HFFc6 (cell line): ENCODE measurements around the gene CCDC183. TPM values are rescaled to one million over a fixed set of nuclear protein-coding genes. Genes with fewer than 3 reads are reported as not detected.

ENCODE experiments used
- DNase-seq: peaks from one replicate; pipeline ENCODE4 v3.0.0-alpha.2; 2018
- H3K27ac Mint-ChIP-seq: 2 replicates; pipeline ENCODE4 v1.8.0; 2020; ENCODE audit warnings: mild to moderate bottlenecking, mixed read lengths
- H3K27me3 Mint-ChIP-seq: 2 replicates; pipeline ENCODE4 v1.8.0; 2021; ENCODE audit warnings: mild to moderate bottlenecking, moderate library complexity, mixed read lengths; ENCODE audit not compliant: insufficient read depth
- H3K36me3 Mint-ChIP-seq: 2 replicates; pipeline ENCODE4 v1.8.0; 2021; ENCODE audit warnings: low read depth, mixed read lengths
- H3K4me1 Mint-ChIP-seq: 2 replicates; pipeline ENCODE4 v1.8.0; 2020; ENCODE audit warnings: low read depth, mixed read lengths
- H3K4me3 Mint-ChIP-seq: 2 replicates; pipeline ENCODE4 v1.8.0; 2020; ENCODE audit warnings: mild to moderate bottlenecking, moderate library complexity, mixed read lengths
- H3K9me3 Mint-ChIP-seq: 2 replicates; pipeline ENCODE4 v1.8.0; 2020; ENCODE audit warnings: mild to moderate bottlenecking, mixed read lengths
- CTCF ChIP-seq: fragments of 200-600 bp; sonication (generic); IDR thresholded peaks from 2 replicates; pipeline ENCODE4 v1.5.0; 2021; ENCODE audit warnings: antibody characterized with exemption, mild to moderate bottlenecking
- total RNA-seq, 6 experiments: library from RNA; stranded (reverse); fragmentation: NEBNext Ultra II Directional; extraction: Animal tissue kit (Norgen Biotek cat#: 25700); gene quantifications; 2 replicates in 1 of 6; 3 replicates in 5 of 6; pipeline ENCODE4 v1.2.3, GENCODE V29; 2021

The CCDC183 gene
- total RNA-seq, 6 experiments from 2014 or later, result 0.25 to 0.87 (median 0.34) TPM

GRCh38 chr9:136821826-136822544, 25.8 kb downstream of the CCDC183 start:
- TF ChIP-seq CTCF, result no peak
- H3K4me3 Mint-ChIP-seq, result no peak overlapping the region
- H3K27ac Mint-ChIP-seq, result no peak overlapping the region
- no peaks in the 10 kb centered on the region; the same call in 1 of the 2 replicates for H3K27me3 Mint-ChIP-seq
- no peak for DNase-seq
- H3K4me1 Mint-ChIP-seq, result peaks cover 8% of the 10 kb centered on the region
- peaks cover 9% of the 10 kb centered on the region for H3K36me3 Mint-ChIP-seq
- no peaks in the 10 kb centered on the region for H3K9me3 Mint-ChIP-seq

GRCh38 chr9:136823136-136824046, 27.3 kb downstream of the CCDC183 start:
- Mint-ChIP-seq H3K9me3 (no peaks in the 10 kb centered on the region), H3K27ac (no peak overlapping the region), H3K4me1 (peaks cover 8% of the 10 kb centered on the region), H3K27me3 (no peaks in the 10 kb centered on the region; the same call in 1 of the 2 replicates), H3K36me3 (peaks cover 7% of the 10 kb centered on the region; the same call in 1 of the 2 replicates), H3K4me3 (no peak overlapping the region)
- TF ChIP-seq CTCF, result no peak
- no peak for DNase-seq

GRCh38 chr9:136824496-136825225, 28.5 kb downstream of the CCDC183 start:
- no peak for DNase-seq
- Mint-ChIP-seq H3K27me3 (no peaks in the 10 kb centered on the region; the same call in none of the 2 replicates), H3K36me3 (peaks cover 7% of the 10 kb centered on the region; the same call in 1 of the 2 replicates), H3K4me3 (no peak overlapping the region), H3K9me3 (no peaks in the 10 kb centered on the region), H3K27ac (no peak overlapping the region), H3K4me1 (peaks cover 8% of the 10 kb centered on the region)
- TF ChIP-seq CTCF, result no peak

GRCh38 chr9:136825295-136826187, 29.4 kb downstream of the CCDC183 start:
- TF ChIP-seq CTCF, result no peak
- no peak overlapping the region for H3K27ac Mint-ChIP-seq
- H3K27me3 Mint-ChIP-seq, result no peaks in the 10 kb centered on the region; the same call in none of the 2 replicates
- H3K4me1 Mint-ChIP-seq, result peaks cover 7% of the 10 kb centered on the region
- DNase-seq, result no peak
- H3K9me3 Mint-ChIP-seq, result no peaks in the 10 kb centered on the region
- peaks cover 6% of the 10 kb centered on the region; the same call in 1 of the 2 replicates for H3K36me3 Mint-ChIP-seq
- no peak overlapping the region for H3K4me3 Mint-ChIP-seq
